Suprapubic skin (tissue), 4 donors: ENCODE data around the gene TNIP1. TPM values are rescaled to one million over a fixed set of nuclear protein-coding genes. Genes with fewer than 3 reads are reported as not detected.

Experiments
- DNase-seq, 2 donors: peaks; one replicate each; pipeline ENCODE4 v3.0.0-alpha.2; 2019; ENCODE audit warnings: low spot score in 2 of 2
- H3K27ac ChIP-seq: fragments of 200-600 bp; sonication (generic); one replicate; pipeline ENCODE4 v1.5.1; 2019
- H3K27me3 ChIP-seq: fragments of 200-600 bp; sonication (generic); one replicate; pipeline ENCODE4 v1.5.1; 2019
- H3K36me3 ChIP-seq: fragments of 200-600 bp; sonication (generic); one replicate; pipeline ENCODE4 v1.5.1; 2019
- H3K4me1 ChIP-seq: fragments of 200-600 bp; sonication (generic); one replicate; pipeline ENCODE4 v1.5.1; 2019
- H3K4me3 ChIP-seq: fragments of 200-600 bp; sonication (generic); one replicate; pipeline ENCODE4 v1.5.1; 2019; ENCODE audit warnings: mild to moderate bottlenecking
- H3K9me3 ChIP-seq: fragments of 200-600 bp; sonication (generic); one replicate; pipeline ENCODE4 v1.5.1; 2019
- CTCF ChIP-seq, 2 donors: fragments of 200-600 bp in 1 of 2; fragments of 450-650 bp in 1 of 2; sonication (generic) in 1 of 2; IDR thresholded peaks; one replicate each; pipeline ENCODE4 v1.5.1; 2016 to 2019; ENCODE audit warnings: antibody characterized with exemption in 2 of 2, mild to moderate bottlenecking in 1 of 2, moderate library complexity in 1 of 2
- EP300 ChIP-seq: sonication (generic); formaldehyde crosslinking; IDR thresholded peaks from one replicate; pipeline ENCODE4 v1.6.1; 2017; ENCODE audit warnings: antibody characterized with exemption
- POLR2A ChIP-seq, 2 donors: fragments of 450-650 bp; IDR thresholded peaks; one replicate each; pipeline ENCODE4 v1.6.1; 2017; ENCODE audit warnings: antibody characterized with exemption in 2 of 2, mild to moderate bottlenecking in 2 of 2, moderate library complexity in 2 of 2
- POLR2AphosphoS5 ChIP-seq, 3 donors: sonication (generic); formaldehyde crosslinking; IDR thresholded peaks; one replicate each; pipeline ENCODE4 v1.6.1; 2017; ENCODE audit warnings: antibody characterized with exemption in 3 of 3
- WGBS: methylation state at CpG from one replicate; pipeline ENCODE4 v1.1.5; 2018; 5-methylcytosine and 5-hydroxymethylcytosine counted together
- total RNA-seq, 4 donors: library from RNA; depleted of rRNA; stranded (reverse); fragments of >200 nt; gene quantifications; one replicate each; pipeline ENCODE4 v1.1.0, GENCODE V29; 2016

TNIP1 gene
- total RNA-seq, 4 donors from 2014 or later: 47.5 to 94.7 (median 70.9) TPM

GRCh38 chr5:151033217-151033934, 47.5 kb downstream of the TNIP1 start:
- Histone ChIP-seq H3K4me1 (peaks cover 12% of the 10 kb centered on the region), H3K36me3 (peaks cover 95% of the 10 kb centered on the region), H3K27ac (no peak overlapping the region), H3K9me3 (no peaks in the 10 kb centered on the region), H3K4me3 (no peak overlapping the region), H3K27me3 (no peaks in the 10 kb centered on the region)
- DNase-seq: no peak
- 92% methylated on average over 14 of the region's 14 CpGs for WGBS
- TF ChIP-seq POLR2AphosphoS5 (IDR thresholded peaks at IDR 0.05): no peak
- TF ChIP-seq EP300: no peak
- TF ChIP-seq POLR2A (IDR thresholded peaks at IDR 0.05): no peak
- TF ChIP-seq CTCF (IDR thresholded peaks at IDR 0.05): no peak

- Histone ChIP-seq H3K27ac (peak overlapping the region; percentile 24), H3K9me3 (no peaks in the 10 kb centered on the region), H3K36me3 (peaks cover 93% of the 10 kb centered on the region), H3K27me3 (no peaks in the 10 kb centered on the region), H3K4me1 (peaks cover 11% of the 10 kb centered on the region), H3K4me3 (no peak overlapping the region)
- 95% methylated on average over 11 of the region's 11 CpGs for WGBS
- TF ChIP-seq POLR2AphosphoS5 (IDR thresholded peaks at IDR 0.05) (no peak), CTCF (IDR thresholded peaks at IDR 0.05) (no peak), POLR2A (IDR thresholded peaks at IDR 0.05) (no peak), EP300 (no peak)
- no peak for DNase-seq
Measured at GRCh38 chr5:151031554-151031953, 49.3 kb downstream of the TNIP1 start.

- Histone ChIP-seq H3K27ac (peak overlapping the region; percentile 49), H3K9me3 (no peaks in the 10 kb centered on the region), H3K4me3 (no peak overlapping the region), H3K4me1 (peaks cover 23% of the 10 kb centered on the region), H3K36me3 (peaks cover 89% of the 10 kb centered on the region), H3K27me3 (no peaks in the 10 kb centered on the region)
- WGBS: 61% methylated on average over 4 of the region's 4 CpGs
- no peak for TF ChIP-seq POLR2A (IDR thresholded peaks at IDR 0.05)
- peak in 1 of 3 donors; percentile 21 for TF ChIP-seq POLR2AphosphoS5 (IDR thresholded peaks at IDR 0.05)
- peak; percentile 82 to 88 for DNase-seq
Measured at GRCh38 chr5:151030379-151030778, 50.5 kb downstream of the TNIP1 start.

- H3K9me3 ChIP-seq: no peaks in the 10 kb centered on the region
- H3K36me3 ChIP-seq: peaks cover 88% of the 10 kb centered on the region
- no peak for DNase-seq
- no peak overlapping the region for H3K4me3 ChIP-seq
- 71% methylated on average over 3 of the region's 5 CpGs for WGBS
- H3K4me1 ChIP-seq: peaks cover 27% of the 10 kb centered on the region
- TF ChIP-seq POLR2AphosphoS5 (IDR thresholded peaks at IDR 0.05): no peak
- no peak for TF ChIP-seq POLR2A (IDR thresholded peaks at IDR 0.05)
- TF ChIP-seq CTCF (IDR thresholded peaks at IDR 0.05): no peak
- TF ChIP-seq EP300: no peak
- no peaks in the 10 kb centered on the region for H3K27me3 ChIP-seq
- H3K27ac ChIP-seq: peak overlapping the region; percentile 49
Measured at GRCh38 chr5:151030056-151030336, 50.8 kb downstream of the TNIP1 start.

- Histone ChIP-seq H3K4me1 (peaks cover 32% of the 10 kb centered on the region), H3K36me3 (peaks cover 82% of the 10 kb centered on the region), H3K4me3 (no peak overlapping the region), H3K27ac (peak overlapping the region; percentile 49), H3K9me3 (no peaks in the 10 kb centered on the region), H3K27me3 (no peaks in the 10 kb centered on the region)
- no peak for DNase-seq
- TF ChIP-seq CTCF (IDR thresholded peaks at IDR 0.05) (no peak), POLR2AphosphoS5 (IDR thresholded peaks at IDR 0.05) (no peak), EP300 (no peak), POLR2A (IDR thresholded peaks at IDR 0.05) (no peak)
- WGBS: 90% methylated on average over 9 of the region's 9 CpGs
Measured at GRCh38 chr5:151029179-151030055, 51.4 kb downstream of the TNIP1 start.
